Choroid plexus epithelial cell (primary cell): ENCODE data around the gene ADARB1.

Experiments
- DNase-seq: peaks from one replicate; pipeline ENCODE4 v3.0.0-alpha.2; 2010; ENCODE audit warnings: low read depth
- H3K4me3 ChIP-seq: 2 replicates; pipeline ENCODE4 v1.5.1; 2011; ENCODE audit warnings: low read depth, mild to moderate bottlenecking, control low read depth, low read length, moderate library complexity
- CTCF ChIP-seq: conservative IDR thresholded peaks from 2 replicates; pipeline ENCODE4 v1.5.1; 2011; ENCODE audit warnings: low read depth, mild to moderate bottlenecking, control low read depth, inconsistent platforms, low read length, moderate library complexity

ADARB1 gene

GRCh38 chr21:45190013-45190412, 115.6 kb downstream of the ADARB1 start:
- DNase-seq, result no peak
- no peak overlapping the region for H3K4me3 ChIP-seq
- no peak for TF ChIP-seq CTCF

- no peak overlapping the region for H3K4me3 ChIP-seq
- no peak for DNase-seq
- peak; percentile 25 for TF ChIP-seq CTCF
Observed at GRCh38 chr21:45192332-45192731, 118.0 kb downstream of the ADARB1 start.

- H3K4me3 ChIP-seq, result no peak overlapping the region
- no peak for DNase-seq
- TF ChIP-seq CTCF, result no peak
Observed at GRCh38 chr21:45196620-45197019, 122.2 kb downstream of the ADARB1 start.

- TF ChIP-seq CTCF, result no peak
- DNase-seq, result no peak
- no peak overlapping the region for H3K4me3 ChIP-seq
Observed at GRCh38 chr21:45199201-45199600, 124.8 kb downstream of the ADARB1 start.

- no peak for TF ChIP-seq CTCF
- no peak for DNase-seq
Observed at GRCh38 chr21:45200031-45200430, 125.7 kb downstream of the ADARB1 start.

GRCh38 chr21:45200581-45201296, 126.4 kb downstream of the ADARB1 start:
- TF ChIP-seq CTCF, result no peak
- DNase-seq, result no peak
- no peak overlapping the region for H3K4me3 ChIP-seq

More at GRCh38 chr21:45200031-45200430, 125.7 kb downstream of the ADARB1 start:
- H3K4me3 ChIP-seq, result no peak overlapping the region

- no peak for DNase-seq
- no peak for TF ChIP-seq CTCF
- no peak overlapping the region for H3K4me3 ChIP-seq
Observed at GRCh38 chr21:45202344-45202743, 128.0 kb downstream of the ADARB1 start.
